NB4 (cell line): ENCODE data around the gene SMIM8.

ENCODE experiments used
- CTCF ChIP-seq: IDR thresholded peaks from one replicate; pipeline ENCODE4 v1.5.1; 2012; ENCODE audit warnings: low read depth, low read length
- MAX ChIP-seq: IDR thresholded peaks from 2 replicates; pipeline ENCODE4 v1.6.1; 2011; ENCODE audit warnings: low read depth, low read length
- MYC ChIP-seq: IDR thresholded peaks from 2 replicates; pipeline ENCODE4 v1.6.1; 2011; ENCODE audit warnings: low read depth, low read length
- POLR2A ChIP-seq: IDR thresholded peaks from 2 replicates; pipeline ENCODE4 v1.6.1; 2011; ENCODE audit warnings: mild to moderate bottlenecking; ENCODE audit not compliant: insufficient read length; ENCODE audit errors: extremely low read depth

DNA sequence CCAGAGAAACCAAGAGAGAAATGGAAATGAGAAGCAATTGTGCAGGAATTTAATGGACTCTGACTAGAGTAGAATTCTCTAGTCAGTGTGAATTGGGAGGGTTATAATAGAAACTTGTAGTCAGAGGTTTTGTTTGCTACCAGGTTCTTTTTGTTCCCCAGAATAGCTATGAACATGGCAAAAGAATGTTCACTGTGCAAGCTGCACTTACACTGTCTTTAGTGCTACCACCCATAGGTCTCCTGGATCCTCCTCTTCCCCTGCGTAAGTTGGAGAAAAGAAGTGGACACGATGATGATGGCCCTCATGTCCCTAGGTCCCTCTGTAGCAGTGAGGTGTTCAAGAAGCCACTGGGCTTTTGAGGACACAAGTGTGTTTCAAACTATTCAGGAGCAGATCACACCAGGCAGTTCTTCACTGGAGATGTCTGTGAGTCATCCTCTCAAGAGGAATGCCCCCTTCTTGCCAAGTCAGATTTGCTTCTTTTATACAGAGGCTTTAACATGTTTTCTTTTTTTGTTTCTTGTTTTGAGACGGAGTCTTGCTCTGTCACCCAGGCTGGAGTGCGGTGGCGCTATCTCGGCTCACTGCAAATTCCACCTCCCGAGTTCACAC lies 47.6 kb upstream of the SMIM8 start:
- no peak for TF ChIP-seq CTCF
- TF ChIP-seq MAX: no peak
- no peak for TF ChIP-seq POLR2A
- no peak for TF ChIP-seq MYC
